Tibial nerve (tissue), 3 donors: ENCODE measurements around the gene PCSK6.

ENCODE experiments used
- POLR2A ChIP-seq, 2 donors: fragments of 450-650 bp; IDR thresholded peaks; one replicate each; pipeline ENCODE4 v1.6.1; 2017; ENCODE audit warnings: antibody characterized with exemption in 2 of 2, mild to moderate bottlenecking in 2 of 2, moderate library complexity in 2 of 2
- TF ChIP-seq, protein P1 (sequence below), 5 experiments: fragments of 200-600 bp in 3 of 5; fragments of 450-650 bp in 2 of 5; sonication (generic) in 3 of 5; IDR thresholded peaks; one replicate each; pipeline ENCODE4 v1.5.1; 2016 to 2019; ENCODE audit warnings: antibody characterized with exemption in 5 of 5, mild to moderate bottlenecking in 3 of 5, moderate library complexity in 2 of 5

DNA sequence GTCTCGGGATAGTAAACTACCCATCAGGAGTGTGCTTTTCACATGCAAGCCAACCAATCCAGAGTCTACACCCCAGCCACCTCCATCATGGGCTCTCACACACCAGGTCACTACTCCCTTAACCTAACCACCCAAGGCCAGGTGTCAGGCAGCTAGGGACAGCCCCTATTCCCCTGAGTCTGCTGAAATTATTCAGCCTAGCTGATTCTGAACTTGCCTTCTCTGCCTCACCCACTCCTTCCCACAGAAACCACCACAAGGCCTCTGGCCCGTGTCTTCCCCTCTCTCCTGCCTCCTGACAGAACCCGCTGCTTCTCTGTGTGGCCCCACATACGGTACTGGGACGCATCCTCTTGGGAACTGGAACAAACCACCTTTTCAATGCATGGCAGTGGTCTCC, 82.1 kb downstream of the PCSK6 start:
- TF ChIP-seq, protein P1, sequence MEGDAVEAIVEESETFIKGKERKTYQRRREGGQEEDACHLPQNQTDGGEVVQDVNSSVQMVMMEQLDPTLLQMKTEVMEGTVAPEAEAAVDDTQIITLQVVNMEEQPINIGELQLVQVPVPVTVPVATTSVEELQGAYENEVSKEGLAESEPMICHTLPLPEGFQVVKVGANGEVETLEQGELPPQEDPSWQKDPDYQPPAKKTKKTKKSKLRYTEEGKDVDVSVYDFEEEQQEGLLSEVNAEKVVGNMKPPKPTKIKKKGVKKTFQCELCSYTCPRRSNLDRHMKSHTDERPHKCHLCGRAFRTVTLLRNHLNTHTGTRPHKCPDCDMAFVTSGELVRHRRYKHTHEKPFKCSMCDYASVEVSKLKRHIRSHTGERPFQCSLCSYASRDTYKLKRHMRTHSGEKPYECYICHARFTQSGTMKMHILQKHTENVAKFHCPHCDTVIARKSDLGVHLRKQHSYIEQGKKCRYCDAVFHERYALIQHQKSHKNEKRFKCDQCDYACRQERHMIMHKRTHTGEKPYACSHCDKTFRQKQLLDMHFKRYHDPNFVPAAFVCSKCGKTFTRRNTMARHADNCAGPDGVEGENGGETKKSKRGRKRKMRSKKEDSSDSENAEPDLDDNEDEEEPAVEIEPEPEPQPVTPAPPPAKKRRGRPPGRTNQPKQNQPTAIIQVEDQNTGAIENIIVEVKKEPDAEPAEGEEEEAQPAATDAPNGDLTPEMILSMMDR (IDR thresholded peaks at IDR 0.05): no peak
- no peak for TF ChIP-seq POLR2A (IDR thresholded peaks at IDR 0.05)
